ENCODE measurements around the gene KMT2E.

The KMT2E gene

DNA sequence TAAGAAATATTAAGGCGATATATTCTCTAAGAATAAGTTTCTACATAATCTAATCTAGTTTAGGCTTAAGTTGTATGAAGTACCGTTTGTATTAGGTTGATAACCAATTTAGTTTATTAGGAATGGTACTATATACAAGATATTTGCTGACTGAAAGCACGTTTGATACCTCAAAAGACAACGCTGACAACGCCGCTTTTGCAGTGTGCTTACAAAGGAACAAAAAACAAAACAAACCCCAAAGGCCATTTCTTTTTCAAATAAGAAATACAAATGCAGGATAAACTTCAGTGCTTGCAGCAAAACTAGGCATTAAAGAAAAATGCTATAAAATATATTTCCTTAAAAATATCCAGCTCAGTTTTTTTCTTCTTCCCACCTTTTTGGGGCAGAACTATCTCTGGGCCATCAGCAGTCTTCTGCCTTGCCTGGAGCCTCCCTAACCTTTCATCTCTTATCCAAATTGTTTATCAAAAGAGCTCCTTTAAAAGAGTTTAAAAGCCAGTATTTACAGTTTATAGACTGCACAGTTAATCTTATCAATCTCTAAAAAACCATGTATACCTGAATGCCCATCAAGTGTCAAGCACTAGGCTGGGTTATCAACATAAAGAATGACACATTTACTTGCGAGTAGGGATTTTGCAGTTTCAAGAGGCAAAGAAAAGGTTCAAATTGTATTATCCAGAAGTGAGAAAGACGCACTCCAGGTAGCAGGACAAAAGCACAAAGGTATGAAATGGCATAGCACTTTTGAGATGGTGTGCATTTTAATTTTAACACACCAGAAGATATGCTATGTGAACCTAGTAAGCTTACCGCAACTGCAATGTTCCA lies 4.1 kb upstream of the KMT2E start:
- no peak for DNase-seq

DNA sequence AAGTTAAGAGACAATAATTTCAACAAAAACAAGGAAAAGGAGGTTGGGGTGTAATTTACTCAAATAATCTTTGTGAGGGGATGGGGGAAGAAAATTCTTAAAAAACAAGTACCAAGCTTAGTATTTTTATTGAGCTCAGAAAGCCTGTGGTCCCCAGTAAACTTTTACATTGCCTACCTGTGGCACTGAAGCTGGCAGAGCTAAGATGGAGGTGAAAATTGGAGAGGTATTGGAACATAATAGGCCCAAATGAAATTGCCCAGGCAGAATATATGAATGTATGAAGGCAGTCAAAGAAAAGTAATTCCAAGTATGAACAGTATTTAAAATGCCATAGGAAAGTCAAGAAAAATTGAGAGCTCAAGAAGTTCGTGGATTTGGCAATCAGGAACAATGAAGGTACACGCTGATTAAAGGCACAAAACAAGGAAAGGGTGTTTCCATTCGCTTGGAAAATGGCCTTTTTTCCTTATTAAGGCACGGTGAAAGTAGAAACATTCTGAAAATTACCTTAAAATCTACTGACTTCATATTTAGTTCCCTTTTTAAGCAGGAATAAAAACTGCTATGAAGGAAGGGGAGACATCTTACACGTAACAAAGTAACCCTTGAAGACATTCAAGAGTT lies 3.4 kb upstream of the KMT2E start:
- no peak for DNase-seq

DNA sequence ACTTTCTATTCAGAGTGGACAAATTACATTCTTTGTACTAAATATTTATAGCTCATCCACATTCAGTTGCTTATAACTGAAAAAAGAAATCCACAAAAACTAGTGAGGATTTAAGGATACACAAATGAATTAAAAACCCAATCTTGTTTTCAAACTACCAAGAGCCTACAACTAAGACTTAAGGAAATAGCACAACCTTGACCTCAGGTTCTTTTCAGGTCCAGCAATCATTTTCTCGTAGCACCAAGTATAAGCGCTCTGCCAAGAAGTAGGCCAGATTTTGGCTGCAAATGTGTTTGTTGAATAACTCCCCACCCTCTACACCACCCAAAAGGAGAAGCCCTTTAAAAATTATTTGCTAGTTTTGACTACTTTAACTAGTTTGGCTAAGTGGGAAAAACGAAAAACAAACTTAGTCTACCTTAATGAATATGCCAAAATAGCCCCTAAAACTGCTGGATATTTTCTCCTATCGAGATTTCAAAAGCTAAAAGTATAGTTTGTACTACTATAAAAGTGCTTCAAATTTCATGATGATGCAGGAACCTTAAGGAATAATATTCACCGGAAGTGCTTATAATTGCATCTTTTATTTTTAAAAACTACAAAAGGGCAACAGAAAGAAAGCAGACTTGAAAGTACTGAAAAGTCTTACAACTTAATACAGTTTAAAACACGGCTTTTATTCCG lies 2.7 kb upstream of the KMT2E start:
- no peak for DNase-seq

DNA sequence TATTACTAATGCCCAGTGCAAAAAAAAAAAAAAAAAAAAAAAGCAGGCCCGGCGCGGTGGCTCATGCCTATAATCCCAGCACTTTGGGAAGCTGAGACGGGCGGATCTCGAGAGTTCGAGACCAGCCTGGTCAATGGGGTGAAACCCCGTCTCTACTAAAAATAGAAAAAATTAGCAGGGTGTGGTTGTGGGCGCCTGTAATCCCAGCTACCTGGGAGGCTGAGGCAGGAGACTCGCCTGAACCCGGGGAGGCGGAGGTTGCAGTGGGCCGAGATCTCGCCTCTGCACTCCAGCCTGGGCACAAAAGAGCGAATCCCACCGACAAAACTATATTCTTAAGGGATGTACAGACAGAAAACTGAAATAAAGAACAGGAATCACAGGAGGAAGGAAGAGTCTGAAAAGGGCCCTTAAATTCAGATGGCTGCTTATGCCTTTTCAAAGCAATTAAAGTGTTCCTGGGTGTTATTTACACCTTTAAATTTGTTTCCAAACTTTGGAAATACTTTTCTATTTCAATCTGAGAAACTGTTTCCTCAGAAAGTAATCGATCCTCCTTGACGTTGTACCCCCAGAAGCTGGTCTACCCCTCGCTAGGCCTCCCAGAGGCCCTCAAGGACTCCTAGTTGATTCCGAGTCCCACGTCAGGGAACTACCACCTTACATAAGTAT lies 2.0 kb upstream of the KMT2E start:
- DNase-seq, result no peak

DNA sequence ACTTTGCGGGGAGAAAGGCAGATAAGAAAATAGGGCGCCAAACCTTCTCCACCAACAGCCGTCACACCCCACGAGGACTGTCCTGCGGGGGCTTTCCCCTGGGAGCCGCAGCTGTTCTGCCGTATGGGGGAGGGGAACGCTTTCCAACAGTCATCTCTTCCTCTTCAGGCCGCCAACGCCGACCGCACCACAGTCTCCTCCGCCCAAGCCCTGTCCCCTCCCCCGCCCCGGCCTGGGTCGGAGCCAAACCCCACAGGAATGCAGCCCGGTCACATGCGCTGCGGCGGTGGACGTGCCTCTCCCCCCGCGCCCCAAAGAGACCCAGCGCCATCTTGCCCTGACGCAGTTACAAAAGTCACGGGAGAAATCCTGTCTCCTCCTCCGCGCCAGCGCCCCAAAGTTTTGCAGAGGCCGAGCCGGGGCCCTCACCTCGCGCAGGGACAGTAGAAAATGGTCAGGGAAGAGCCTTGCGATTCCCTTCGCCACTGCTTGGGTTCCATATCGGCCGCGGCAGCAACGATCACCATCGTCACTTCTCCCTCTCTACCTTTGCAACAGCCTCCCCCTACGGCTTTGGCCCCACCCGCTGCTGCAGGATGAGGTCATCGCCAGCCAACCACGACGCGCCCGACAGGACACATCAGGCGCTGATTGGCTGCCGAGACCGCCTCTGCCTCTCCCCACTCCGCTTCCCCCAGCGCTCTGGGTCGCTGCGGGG lies 1.3 kb upstream of the KMT2E start:
- peak; percentile 100 for DNase-seq

DNA sequence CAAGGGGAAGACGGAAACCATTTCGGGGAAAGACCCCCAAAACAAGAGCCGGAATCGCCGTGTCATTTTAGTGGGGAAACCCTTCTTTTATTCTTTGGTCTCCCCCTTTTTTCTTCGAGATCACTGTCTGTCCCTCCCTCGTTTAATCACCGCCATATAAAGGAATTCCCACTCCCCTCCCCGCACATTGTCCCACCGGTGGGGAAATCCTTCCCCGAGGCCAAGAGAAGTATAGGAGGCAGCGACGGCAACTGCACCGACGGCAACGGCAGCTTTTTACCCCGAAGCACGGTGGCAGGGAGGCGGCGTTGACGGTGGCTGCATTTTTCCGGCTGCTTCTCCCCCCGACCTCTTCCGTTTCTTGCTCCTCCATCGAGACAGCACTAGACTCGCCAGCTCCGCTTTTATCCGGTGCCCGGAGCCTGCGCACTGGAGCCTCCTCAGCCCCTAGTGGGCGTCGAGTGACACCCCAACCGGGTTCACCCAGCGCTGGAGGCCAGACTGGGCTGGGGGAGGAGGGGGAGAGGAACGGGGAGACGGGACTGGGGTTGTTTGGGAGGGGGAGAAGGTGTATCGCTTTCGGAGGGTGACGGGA lies 687 bp upstream of the KMT2E start:
- DNase-seq, result peak; percentile 98

DNA sequence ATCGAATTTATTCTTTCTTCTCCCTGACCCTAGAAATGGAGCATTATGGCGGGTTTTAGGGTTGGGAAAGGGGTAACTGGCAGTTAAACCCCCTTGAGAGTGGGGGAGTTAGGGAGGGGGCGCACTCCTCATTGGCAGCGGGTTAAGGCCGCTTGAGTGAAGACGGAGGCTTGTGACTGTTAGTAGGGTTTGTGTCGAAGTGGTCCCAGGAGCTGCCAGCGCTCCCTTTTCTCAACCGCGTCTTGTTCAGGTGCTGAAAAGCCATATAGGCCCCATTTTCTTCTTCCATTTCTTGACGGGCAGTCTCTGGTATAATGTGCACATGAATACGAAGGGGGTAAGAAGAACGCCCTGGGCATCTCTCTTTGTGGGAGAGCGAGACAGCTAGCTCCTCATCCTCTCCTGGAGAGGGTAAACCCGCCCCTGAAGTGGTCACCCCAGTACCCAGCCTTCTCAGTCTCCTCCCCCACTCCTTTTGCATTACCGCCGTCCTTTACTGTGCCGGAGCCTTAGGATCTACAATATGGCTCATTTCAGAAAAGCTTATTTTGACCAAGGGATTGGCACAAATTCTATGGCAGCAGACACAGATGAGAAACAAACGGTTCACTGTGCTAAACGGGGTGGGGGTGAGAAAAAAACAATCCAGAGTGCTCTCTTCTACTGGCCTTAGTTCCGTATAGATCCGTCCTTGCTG lies 836 bp downstream of the KMT2E start:
- DNase-seq, result peak; percentile 70

DNA sequence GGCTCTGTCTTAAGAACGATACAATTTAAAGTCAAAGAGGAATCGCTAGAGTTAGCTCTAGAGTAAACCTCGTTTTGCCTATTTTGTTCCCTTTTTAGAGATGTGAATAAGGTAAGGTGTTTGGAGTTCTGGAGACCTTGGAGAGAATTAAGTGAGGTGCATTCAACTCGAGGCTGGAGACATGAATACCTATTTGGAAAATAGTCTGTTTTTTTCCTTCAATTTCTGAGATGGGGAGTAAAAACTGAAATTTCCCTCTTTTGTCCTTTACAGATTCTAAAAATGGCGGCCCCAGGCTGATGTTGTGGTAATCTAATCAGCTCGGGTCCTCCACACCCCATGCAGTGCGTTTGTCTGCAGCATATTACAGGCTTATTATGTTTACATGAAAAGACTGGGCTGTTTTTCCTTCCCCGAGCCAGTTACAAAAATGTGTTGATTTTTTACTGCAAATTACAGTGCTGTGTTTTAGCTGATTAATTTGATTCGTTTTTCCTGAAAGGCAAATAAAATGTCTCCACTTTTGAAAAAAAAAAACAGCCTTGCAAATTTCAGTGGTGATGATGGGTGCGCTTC lies 1.5 kb downstream of the KMT2E start:
- DNase-seq, result peak; percentile 43

DNA sequence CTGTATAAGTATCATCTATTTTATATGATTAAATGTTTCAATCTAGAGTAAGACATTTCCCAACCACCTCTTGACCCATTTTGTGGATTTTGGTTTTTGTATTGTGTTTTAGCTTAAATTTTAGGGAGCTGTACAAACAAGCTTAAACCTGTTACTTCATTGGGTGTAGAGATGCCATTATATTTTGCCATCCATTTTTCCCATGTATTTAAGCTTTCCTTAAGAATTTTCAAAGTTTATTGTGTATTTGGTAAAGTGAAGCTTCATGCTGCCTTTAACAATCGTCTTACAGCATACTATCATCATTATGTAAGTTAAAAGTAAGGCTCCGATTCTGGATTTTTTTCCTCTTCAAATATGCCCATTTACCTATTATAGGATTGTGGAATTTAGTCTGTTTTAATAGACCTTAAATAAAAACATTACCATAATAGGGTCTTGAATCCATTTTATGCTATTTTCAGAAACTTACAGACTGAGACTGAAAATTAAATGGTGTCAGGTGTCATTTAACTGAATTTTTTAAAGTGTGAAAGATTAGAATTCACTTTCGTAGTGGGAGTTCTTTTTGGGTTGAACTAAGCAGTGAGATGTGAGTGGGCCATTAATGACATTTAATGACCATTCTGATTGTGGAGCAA lies 2.2 kb downstream of the KMT2E start:
- no peak for DNase-seq

DNA sequence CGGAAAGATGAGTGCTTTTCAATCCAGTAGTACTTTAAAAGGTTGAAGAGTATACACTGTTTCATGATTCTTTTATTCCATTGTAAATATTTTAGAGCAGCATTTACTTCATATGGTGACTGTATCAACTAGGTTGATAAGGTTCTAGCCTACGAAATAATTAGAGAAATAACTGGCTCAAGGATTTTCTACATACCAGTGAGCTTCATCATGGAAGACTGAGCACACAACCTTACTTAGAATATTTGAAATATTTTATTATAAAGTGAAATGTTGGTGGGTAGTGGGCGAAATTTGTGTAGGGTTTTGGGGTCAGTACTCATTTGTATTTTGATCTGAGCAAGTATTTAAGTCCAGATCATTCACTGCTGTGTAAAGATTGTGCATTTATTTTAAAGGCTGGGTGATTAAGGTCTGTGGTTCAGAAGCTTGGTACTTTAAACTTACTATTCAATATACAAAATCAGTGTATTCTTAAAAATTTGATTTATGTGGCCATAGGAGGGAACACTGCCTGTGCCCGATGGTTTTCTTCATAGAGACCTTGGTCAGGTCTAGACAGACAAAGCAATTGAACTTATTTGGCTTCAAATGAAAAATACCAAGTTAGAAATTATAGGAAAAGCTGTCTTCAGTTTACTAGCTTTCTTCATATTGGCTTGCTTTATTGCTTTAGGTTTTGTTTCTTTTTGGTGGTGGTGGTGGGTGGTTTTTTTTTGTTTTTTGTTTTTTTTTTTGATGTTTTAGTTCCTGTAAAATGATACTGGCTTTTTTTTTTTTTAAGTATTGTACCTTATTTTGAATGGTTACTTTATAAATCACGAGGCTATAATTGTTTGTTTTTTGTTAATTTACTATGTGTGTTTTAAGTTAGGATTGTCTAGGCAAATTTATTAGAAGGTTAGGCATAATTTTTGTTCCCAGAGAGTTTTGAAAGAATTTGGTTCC lies 3.0 kb downstream of the KMT2E start:
- DNase-seq, result no peak

DNA sequence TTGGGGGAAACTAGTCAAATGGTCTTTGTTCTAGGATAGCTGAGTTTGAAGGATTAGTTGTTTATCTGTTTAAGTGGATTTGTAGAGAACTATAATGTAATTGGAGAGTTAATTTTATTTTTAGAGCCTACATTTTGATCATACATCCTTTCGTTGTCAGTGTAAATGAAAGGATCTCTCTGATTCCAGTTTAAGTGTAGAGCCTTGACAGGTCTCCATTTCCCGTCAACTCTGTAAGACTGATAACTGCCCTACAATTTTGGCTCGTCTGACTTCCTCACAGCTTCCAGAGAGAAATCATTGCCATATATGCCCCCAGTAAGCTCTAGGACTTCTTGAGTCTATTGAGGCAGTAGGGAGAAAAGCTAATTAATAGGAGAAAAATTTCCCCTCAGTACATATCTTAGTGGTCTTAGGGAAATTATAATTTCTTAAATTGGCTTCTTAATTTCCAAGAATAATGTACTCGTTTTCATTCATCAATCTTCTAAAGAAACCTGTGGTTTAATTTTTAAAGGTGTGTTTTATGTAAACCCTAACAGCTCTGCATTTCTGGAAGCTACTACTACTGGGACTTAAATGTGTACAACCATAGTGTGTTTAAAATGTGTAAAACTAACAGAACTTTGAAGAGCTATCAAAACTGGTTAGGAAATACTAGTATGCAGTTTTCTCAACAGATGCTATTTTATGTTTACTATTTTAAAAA lies 3.8 kb downstream of the KMT2E start:
- DNase-seq, result no peak

DNA sequence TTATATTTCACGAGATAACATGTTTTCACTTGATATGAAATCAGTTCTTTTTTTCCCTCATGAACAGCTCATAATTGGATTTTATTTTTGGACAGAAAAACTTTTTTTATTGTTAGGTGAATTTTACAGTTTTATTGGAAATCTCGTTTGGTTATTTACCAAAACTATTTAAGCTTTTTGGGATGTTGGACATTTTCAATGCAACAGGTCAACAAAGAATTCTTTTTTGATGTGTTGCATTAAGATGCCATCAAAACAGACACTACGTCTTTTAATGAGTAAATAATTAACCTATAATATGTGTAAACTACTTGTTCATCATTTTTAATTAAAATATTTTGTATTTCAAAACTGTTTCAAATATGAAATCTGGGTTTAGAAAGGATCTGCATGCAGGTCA lies 5.3 kb downstream of the KMT2E start:
- no peak for DNase-seq

DNA sequence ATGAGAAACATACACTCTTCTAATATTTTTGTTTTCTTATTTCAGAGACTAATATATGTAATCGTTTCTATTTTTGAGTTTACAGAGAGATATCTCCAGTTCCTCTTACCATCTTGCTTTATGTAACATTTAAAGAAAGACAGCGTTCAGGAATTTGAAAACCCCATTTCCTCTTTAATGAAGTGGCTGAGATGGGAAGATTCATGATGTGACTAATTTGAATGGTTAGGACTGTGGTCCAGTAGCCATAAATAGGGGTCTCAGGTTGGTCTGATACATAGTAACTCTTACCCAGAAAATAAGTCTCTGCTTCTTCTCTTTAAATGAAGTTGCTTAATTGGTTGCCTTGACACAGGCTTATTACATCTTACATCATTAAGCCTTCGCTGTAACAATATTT lies 6.9 kb downstream of the KMT2E start:
- no peak for DNase-seq

DNA sequence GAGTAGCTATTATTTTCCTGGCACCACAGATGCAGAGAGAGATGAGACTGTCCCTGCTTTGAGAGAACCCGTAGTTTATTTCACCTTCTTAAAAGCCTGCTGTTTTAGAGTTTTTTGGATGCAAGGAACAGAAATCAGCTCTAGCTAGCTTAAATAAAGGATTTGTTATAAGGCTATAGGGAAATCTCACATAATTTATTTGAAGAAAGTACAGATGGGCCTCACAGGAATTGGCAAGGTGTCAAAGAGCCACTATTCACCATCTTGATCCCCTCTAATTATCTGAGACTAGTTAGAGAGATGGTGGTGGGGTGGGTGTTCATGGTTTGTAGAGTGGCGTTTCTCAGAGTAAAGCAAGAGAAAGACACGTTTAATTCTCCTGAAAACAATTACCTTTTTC lies 7.3 kb downstream of the KMT2E start:
- no peak for DNase-seq

DNA sequence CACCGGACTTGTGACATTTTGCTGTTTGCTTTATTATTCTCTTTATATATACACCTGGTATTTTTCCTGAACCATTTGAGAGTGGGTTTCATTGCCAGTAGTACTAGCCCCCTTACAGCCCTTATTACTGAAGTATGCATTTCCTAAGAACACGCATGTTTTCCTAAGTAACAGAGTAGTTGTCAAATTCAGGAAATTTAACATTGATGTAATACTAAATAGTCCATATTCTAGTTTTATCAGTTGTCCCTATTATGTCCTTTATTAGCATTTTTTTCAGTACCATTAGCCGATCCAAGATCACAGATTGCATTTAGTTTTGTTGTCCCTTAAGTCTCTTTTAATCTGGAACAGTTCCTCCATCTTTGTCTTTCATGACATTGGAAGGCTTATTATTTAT lies 8.0 kb downstream of the KMT2E start:
- no peak for DNase-seq

DNA sequence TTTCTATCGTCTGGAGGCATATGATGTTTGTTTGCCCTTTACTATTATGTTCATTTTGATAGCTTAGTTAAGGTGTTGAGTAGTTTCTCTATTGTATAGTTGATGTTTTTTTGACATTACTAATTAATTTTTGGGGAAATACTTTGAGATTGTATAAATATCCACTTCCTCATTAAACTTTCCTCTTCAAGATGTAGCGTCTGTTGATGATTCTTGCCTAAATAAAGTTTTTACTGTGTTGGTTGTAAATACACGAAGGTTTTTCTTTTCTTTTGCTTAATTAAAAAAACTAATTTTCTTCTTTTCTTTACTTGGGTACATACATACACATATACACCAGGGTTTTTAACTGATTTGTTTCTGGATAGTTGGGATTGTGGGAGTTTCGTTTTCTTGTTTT lies 8.5 kb downstream of the KMT2E start:
- DNase-seq, result no peak

DNA sequence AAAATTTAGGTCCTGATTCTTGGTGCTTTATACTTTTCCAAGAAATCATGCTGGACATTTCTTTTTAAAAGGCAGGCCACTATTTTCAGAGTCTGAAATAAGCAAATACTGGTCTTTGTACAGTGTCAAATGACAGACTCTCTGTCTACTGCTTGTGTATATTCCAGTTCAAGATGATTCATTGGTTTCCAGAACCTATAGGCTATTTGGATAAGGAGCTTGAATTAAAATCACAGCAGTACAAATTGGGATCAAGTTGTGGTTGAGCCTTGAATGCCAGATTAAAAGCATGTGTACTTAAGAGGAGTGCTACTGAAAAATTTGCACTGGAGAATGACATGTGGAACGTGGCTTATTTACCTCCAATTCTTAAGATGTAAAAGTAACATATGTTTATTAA lies 10.7 kb downstream of the KMT2E start:
- DNase-seq, result no peak

DNA sequence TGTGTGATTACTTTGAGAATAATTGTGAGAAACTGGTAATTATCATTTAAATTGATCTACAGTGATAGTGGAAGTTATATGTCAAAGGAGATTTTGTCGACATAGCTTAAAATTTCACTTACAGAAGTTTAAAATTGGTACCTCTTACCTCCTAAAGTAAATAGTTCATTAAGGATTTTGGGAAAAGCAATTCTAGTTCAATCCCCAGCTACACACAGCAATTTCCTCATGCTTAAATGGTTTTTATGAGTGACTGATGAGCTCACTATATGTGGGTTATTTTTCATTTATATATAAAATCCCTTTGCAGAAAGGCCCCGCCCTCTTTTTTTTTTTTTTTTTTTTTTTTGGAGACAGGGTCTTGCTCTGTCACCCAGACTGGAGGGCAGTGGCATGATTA lies 12.7 kb downstream of the KMT2E start:
- no peak for DNase-seq
